GM23338 (cell line): Measurements from ENCODE around the gene GDAP2.

ENCODE experiments used
- CREB1 ChIP-seq: fragments of 250-450 bp; sonication (Bioruptor Pico); IDR thresholded peaks from 2 replicates; pipeline ENCODE4 v1.5.0; 2020; ENCODE audit warnings: low read depth, mild to moderate bottlenecking, moderate library complexity
- EZH2 ChIP-seq: fragments of 200-600 bp; sonication (generic); IDR thresholded peaks from one replicate; pipeline ENCODE4 v1.8.0; 2017; ENCODE audit warnings: antibody characterized with exemption, mild to moderate bottlenecking, low read depth; ENCODE audit not compliant: unreplicated experiment
- EZH2phosphoT487 ChIP-seq: fragments of 200-600 bp; sonication (generic); IDR thresholded peaks from one replicate; pipeline ENCODE4 v1.8.1; 2018; ENCODE audit warnings: antibody characterized with exemption; ENCODE audit not compliant: unreplicated experiment
- NANOG ChIP-seq: IDR thresholded peaks from 2 replicates; pipeline ENCODE4 v1.6.1; 2016; ENCODE audit warnings: antibody characterized with exemption, borderline replicate concordance
- POLR2AphosphoS5 ChIP-seq: IDR thresholded peaks from 2 replicates; pipeline ENCODE4 v1.6.1; 2016; ENCODE audit warnings: antibody characterized with exemption, low read depth
- REST ChIP-seq: IDR thresholded peaks from one replicate; pipeline ENCODE4 v1.6.1; 2018; ENCODE audit warnings: antibody characterized with exemption; ENCODE audit not compliant: unreplicated experiment
- ZNF114 ChIP-seq: fragments of 250-450 bp; sonication (Bioruptor Pico); IDR thresholded peaks from 2 replicates; pipeline ENCODE4 v1.5.0; 2020; ENCODE audit warnings: mild to moderate bottlenecking, moderate library complexity
- ZNF331 ChIP-seq: fragments of 250-450 bp; sonication (Bioruptor Pico); IDR thresholded peaks from 2 replicates; pipeline ENCODE4 v1.5.0; 2020; ENCODE audit warnings: low read depth, mild to moderate bottlenecking, moderate library complexity
- TF ChIP-seq, protein P1 (sequence below), 2 experiments: fragments of 200-600 bp in 1 of 2; sonication (generic) in 1 of 2; conservative IDR thresholded peaks; 2 replicates each; pipeline versions ENCODE4 v1.5.1 to v1.6.1; 2016 to 2017; ENCODE audit warnings: antibody characterized with exemption in 2 of 2, low read depth in 2 of 2, mild to moderate bottlenecking in 2 of 2, moderate library complexity in 1 of 2

DNA sequence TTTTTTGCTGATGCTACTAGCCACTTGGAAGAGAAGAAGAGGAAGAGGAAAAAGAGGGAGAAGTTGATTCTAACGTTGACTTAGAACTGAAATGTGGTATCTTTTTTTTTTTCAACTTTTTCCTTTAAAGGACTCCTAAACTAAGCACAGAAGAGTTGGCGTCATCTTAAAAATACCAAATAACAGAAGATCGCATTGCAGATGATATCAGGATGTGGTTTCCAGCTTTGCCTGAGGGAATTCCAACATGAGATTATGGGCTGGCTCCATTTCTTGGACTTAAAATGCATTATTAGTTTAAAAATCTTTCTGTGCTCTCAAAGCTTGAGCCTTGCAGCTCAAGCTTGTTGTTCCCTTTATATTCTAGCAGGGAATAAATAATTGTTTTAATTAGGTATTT, 29.9 kb upstream of the GDAP2 start:
- TF ChIP-seq, protein P1, sequence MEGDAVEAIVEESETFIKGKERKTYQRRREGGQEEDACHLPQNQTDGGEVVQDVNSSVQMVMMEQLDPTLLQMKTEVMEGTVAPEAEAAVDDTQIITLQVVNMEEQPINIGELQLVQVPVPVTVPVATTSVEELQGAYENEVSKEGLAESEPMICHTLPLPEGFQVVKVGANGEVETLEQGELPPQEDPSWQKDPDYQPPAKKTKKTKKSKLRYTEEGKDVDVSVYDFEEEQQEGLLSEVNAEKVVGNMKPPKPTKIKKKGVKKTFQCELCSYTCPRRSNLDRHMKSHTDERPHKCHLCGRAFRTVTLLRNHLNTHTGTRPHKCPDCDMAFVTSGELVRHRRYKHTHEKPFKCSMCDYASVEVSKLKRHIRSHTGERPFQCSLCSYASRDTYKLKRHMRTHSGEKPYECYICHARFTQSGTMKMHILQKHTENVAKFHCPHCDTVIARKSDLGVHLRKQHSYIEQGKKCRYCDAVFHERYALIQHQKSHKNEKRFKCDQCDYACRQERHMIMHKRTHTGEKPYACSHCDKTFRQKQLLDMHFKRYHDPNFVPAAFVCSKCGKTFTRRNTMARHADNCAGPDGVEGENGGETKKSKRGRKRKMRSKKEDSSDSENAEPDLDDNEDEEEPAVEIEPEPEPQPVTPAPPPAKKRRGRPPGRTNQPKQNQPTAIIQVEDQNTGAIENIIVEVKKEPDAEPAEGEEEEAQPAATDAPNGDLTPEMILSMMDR (conservative IDR thresholded peaks at IDR 0.05; ENCODE audit: low read depth in 2 of 2): no peak
- TF ChIP-seq REST (no peak), EZH2phosphoT487 (no peak), EZH2 (no peak), POLR2AphosphoS5 (no peak), NANOG (no peak), ZNF114 (no peak), ZNF331 (CRISPR knock-in tag) (no peak), CREB1 (CRISPR knock-in tag) (no peak)
